Measurements from ENCODE around the gene SRF. TPM values are rescaled to one million over a fixed set of nuclear protein-coding genes. Genes with fewer than 3 reads are reported as not detected.

The SRF gene
- total and polyA plus RNA-seq, 4 donors = 2.0 to 11.7 (median 7.1) TPM

DNA sequence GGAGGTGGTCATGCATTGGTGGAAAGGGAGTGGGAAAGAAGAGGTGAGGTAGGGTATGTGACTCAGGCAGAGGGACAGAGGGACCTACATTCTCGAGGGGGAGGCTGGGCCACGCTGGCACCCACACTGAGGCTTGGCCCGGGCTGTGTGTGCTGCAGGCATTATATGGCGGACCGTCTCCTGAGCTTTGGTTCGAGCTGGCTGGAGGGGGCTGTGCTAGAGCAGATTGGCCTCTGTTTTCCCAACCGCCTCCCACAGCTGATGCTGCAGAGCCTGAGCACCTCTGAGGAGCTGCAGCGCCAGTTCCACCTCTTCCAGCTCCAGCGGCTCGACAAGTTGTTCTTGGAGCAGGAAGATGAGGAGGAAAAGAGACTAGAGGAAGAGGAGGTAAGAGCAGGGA, 34.8 kb downstream of the SRF start:
- Histone ChIP-seq H3K36me3 (ENCODE audit: control insufficient read depth in 4 of 4, insufficient read depth in 3 of 4, low read depth in 1 of 4, low read length in 3 of 4) (peaks cover 0 to 14% (median 6%) of the 10 kb centered on the region in 4 donors), H3K27ac (ENCODE audit: low read depth in 1 of 2, low read length in 2 of 2) (no peak overlapping the region), H3K4me3 (ENCODE audit: low read depth in 1 of 3, low read length in 3 of 3) (no peak overlapping the region), H3K27me3 (ENCODE audit: control insufficient read depth in 4 of 4, insufficient read depth in 4 of 4, low read length in 3 of 4) (no peaks in the 10 kb centered on the region), H3K4me1 (ENCODE audit: control insufficient read depth in 4 of 4, insufficient read depth in 4 of 4, low read length in 3 of 4) (no peaks in the 10 kb centered on the region), H3K9ac (ENCODE audit: low read depth in 1 of 2, low read length in 2 of 2) (no peak overlapping the region), H3K9me3 (ENCODE audit: control insufficient read depth in 4 of 4, low read length in 3 of 4) (no peaks in the 10 kb centered on the region)
- no peak for TF ChIP-seq RXRA (IDR thresholded peaks at IDR 0.05)
- no peak for TF ChIP-seq YY1 (IDR thresholded peaks at IDR 0.05)
- TF ChIP-seq NR2F2 (IDR thresholded peaks at IDR 0.05) = no peak
- TF ChIP-seq RAD21 (IDR thresholded peaks at IDR 0.05) = no peak
- no peak for TF ChIP-seq GABPA (IDR thresholded peaks at IDR 0.05 in 1 of 2, conservative IDR thresholded peaks at IDR 0.05 in 1 of 2)
- no peak for TF ChIP-seq EGR1 (IDR thresholded peaks at IDR 0.05; ENCODE audit: low read depth in 2 of 2)
- TF ChIP-seq, protein P1, sequence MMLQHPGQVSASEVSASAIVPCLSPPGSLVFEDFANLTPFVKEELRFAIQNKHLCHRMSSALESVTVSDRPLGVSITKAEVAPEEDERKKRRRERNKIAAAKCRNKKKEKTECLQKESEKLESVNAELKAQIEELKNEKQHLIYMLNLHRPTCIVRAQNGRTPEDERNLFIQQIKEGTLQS (IDR thresholded peaks at IDR 0.05) = no peak
- TF ChIP-seq, protein P2, sequence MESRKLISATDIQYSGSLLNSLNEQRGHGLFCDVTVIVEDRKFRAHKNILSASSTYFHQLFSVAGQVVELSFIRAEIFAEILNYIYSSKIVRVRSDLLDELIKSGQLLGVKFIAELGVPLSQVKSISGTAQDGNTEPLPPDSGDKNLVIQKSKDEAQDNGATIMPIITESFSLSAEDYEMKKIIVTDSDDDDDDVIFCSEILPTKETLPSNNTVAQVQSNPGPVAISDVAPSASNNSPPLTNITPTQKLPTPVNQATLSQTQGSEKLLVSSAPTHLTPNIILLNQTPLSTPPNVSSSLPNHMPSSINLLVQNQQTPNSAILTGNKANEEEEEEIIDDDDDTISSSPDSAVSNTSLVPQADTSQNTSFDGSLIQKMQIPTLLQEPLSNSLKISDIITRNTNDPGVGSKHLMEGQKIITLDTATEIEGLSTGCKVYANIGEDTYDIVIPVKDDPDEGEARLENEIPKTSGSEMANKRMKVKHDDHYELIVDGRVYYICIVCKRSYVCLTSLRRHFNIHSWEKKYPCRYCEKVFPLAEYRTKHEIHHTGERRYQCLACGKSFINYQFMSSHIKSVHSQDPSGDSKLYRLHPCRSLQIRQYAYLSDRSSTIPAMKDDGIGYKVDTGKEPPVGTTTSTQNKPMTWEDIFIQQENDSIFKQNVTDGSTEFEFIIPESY (IDR thresholded peaks at IDR 0.05) = no peak
- TF ChIP-seq, protein P3, sequence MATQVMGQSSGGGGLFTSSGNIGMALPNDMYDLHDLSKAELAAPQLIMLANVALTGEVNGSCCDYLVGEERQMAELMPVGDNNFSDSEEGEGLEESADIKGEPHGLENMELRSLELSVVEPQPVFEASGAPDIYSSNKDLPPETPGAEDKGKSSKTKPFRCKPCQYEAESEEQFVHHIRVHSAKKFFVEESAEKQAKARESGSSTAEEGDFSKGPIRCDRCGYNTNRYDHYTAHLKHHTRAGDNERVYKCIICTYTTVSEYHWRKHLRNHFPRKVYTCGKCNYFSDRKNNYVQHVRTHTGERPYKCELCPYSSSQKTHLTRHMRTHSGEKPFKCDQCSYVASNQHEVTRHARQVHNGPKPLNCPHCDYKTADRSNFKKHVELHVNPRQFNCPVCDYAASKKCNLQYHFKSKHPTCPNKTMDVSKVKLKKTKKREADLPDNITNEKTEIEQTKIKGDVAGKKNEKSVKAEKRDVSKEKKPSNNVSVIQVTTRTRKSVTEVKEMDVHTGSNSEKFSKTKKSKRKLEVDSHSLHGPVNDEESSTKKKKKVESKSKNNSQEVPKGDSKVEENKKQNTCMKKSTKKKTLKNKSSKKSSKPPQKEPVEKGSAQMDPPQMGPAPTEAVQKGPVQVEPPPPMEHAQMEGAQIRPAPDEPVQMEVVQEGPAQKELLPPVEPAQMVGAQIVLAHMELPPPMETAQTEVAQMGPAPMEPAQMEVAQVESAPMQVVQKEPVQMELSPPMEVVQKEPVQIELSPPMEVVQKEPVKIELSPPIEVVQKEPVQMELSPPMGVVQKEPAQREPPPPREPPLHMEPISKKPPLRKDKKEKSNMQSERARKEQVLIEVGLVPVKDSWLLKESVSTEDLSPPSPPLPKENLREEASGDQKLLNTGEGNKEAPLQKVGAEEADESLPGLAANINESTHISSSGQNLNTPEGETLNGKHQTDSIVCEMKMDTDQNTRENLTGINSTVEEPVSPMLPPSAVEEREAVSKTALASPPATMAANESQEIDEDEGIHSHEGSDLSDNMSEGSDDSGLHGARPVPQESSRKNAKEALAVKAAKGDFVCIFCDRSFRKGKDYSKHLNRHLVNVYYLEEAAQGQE (IDR thresholded peaks at IDR 0.05) = no peak
- no peak for TF ChIP-seq FOXA1 (IDR thresholded peaks at IDR 0.05)
- no peak for DNase-seq (ENCODE audit: low spot score)
- whole genome bisulfite sequencing = 95% methylated on average over 10 of the region's 10 CpGs

DNA sequence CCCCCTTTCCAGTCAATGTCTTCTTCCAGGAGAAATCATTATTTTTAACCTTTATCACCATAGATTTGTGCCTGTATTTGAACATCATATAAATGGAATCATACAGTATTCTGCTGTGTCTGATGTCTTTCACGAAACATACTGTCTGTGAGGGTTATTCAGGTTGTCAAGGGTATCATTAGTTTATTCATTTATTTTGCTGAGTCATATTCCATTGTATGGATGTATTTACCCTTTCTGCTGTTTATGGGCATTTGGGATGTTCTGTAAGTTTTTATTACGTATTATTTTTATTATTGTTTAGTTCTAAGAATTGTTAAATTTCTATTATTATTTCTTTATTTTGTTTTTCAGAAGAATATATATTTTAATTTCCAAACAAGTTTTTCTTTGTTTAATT, 36.2 kb downstream of the SRF start:
- Histone ChIP-seq H3K27ac (ENCODE audit: low read depth in 1 of 2, low read length in 2 of 2) (no peak overlapping the region), H3K4me1 (ENCODE audit: control insufficient read depth in 4 of 4, insufficient read depth in 4 of 4, low read length in 3 of 4) (no peaks in the 10 kb centered on the region), H3K36me3 (ENCODE audit: control insufficient read depth in 4 of 4, insufficient read depth in 3 of 4, low read depth in 1 of 4, low read length in 3 of 4) (peaks cover 0 to 10% (median 5%) of the 10 kb centered on the region in 4 donors), H3K9me3 (ENCODE audit: control insufficient read depth in 4 of 4, low read length in 3 of 4) (no peaks in the 10 kb centered on the region), H3K4me3 (ENCODE audit: low read depth in 1 of 3, low read length in 3 of 3) (no peak overlapping the region), H3K27me3 (ENCODE audit: control insufficient read depth in 4 of 4, insufficient read depth in 4 of 4, low read length in 3 of 4) (no peaks in the 10 kb centered on the region), H3K9ac (ENCODE audit: low read depth in 1 of 2, low read length in 2 of 2) (no peak overlapping the region)
- WGBS = 95% methylated on average over 2 of the region's 2 CpGs
- TF ChIP-seq FOXA1 (IDR thresholded peaks at IDR 0.05) (no peak), HNF4G (IDR thresholded peaks at IDR 0.05) (no peak), SP1 (IDR thresholded peaks at IDR 0.05) (no peak), NR2F2 (IDR thresholded peaks at IDR 0.05) (no peak), RAD21 (IDR thresholded peaks at IDR 0.05) (no peak), RXRA (IDR thresholded peaks at IDR 0.05) (no peak)
- TF ChIP-seq, protein P1 (IDR thresholded peaks at IDR 0.05) = no peak
- no peak for DNase-seq (ENCODE audit: low spot score)

DNA sequence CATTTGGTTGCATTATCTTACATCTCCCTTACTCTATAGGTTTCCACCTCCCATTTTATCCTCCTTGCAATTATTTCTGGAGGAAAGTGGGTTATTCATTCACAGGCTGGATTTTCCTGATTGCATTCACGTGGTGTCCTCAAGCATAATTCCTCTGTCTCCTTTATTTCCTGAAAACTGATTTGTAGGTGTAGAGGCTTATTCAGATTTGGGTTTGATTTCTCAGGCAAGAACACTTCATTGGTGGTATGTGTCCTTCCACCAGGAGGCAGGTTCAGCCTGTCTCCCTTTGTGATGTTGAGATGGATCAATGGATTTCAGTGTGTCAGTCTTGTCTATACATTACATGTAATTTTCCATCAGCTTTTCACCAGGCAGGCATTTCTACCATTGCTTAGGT, 40.9 kb downstream of the SRF start:
- no peak overlapping the region for H3K4me3 ChIP-seq (ENCODE audit: low read depth in 1 of 3, low read length in 3 of 3)
- 76% methylated on average over 1 of the region's 1 CpG for WGBS
- H3K36me3 ChIP-seq (ENCODE audit: control insufficient read depth in 4 of 4, insufficient read depth in 3 of 4, low read depth in 1 of 4, low read length in 3 of 4) = peaks cover 0 to 20% (median 4%) of the 10 kb centered on the region in 4 donors
- H3K27ac ChIP-seq (ENCODE audit: low read depth in 1 of 2, low read length in 2 of 2) = no peak overlapping the region
- no peaks in the 10 kb centered on the region for H3K4me1 ChIP-seq (ENCODE audit: control insufficient read depth in 4 of 4, insufficient read depth in 4 of 4, low read length in 3 of 4)
- H3K27me3 ChIP-seq (ENCODE audit: control insufficient read depth in 4 of 4, insufficient read depth in 4 of 4, low read length in 3 of 4) = no peaks in the 10 kb centered on the region
- H3K9ac ChIP-seq (ENCODE audit: low read depth in 1 of 2, low read length in 2 of 2) = no peak overlapping the region
- no peaks in the 10 kb centered on the region for H3K9me3 ChIP-seq (ENCODE audit: control insufficient read depth in 4 of 4, low read length in 3 of 4)
- TF ChIP-seq, protein P1 (IDR thresholded peaks at IDR 0.05) = no peak
- TF ChIP-seq YY1 (IDR thresholded peaks at IDR 0.05) (no peak), HNF4G (IDR thresholded peaks at IDR 0.05) (no peak), JUND (IDR thresholded peaks at IDR 0.05) (no peak), NR2F2 (IDR thresholded peaks at IDR 0.05) (no peak), TAF1 (conservative IDR thresholded peaks at IDR 0.05) (no peak), SP1 (IDR thresholded peaks at IDR 0.05) (no peak)
- TF ChIP-seq, protein P2 (IDR thresholded peaks at IDR 0.05) = no peak
- TF ChIP-seq, protein P4, sequence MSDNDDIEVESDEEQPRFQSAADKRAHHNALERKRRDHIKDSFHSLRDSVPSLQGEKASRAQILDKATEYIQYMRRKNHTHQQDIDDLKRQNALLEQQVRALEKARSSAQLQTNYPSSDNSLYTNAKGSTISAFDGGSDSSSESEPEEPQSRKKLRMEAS (IDR thresholded peaks at IDR 0.05) = no peak
- DNase-seq (ENCODE audit: low spot score) = no peak

Data from liver (tissue), 9 donors.